ENCODE results near the gene PCK1. TPM values are rescaled to one million over a fixed set of nuclear protein-coding genes. Genes with fewer than 3 reads are reported as not detected.

Gene PCK1
- total RNA-seq, 1 experiment from 2014 or later = not detected

DNA sequence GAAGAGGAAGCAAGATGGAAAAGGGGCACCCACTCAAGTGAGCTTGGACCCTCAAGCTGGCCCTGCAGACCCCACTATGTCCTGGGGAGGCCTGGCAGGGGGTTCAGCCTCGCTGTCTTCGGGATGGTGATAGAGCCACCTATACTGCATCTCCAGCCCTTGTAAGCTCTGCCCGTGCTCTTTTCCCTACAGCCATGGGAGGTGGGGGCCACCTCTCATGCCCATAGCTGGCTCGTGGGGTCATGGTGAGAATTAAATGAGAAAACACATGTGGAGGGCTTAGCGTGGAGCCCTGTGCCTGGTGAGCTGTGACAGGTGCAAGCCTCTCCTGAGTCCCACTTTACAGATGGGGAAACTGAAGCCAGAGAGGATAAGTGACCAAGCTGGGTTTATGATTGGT is 27.7 kb downstream of the PCK1 start:
- DNase-seq (no peak), ATAC-seq (no peak)
- TF ChIP-seq EZH2 (IDR thresholded peaks at IDR 0.05; ENCODE audit: low read length, unreplicated experiment) = no peak
- TF ChIP-seq, protein P1, sequence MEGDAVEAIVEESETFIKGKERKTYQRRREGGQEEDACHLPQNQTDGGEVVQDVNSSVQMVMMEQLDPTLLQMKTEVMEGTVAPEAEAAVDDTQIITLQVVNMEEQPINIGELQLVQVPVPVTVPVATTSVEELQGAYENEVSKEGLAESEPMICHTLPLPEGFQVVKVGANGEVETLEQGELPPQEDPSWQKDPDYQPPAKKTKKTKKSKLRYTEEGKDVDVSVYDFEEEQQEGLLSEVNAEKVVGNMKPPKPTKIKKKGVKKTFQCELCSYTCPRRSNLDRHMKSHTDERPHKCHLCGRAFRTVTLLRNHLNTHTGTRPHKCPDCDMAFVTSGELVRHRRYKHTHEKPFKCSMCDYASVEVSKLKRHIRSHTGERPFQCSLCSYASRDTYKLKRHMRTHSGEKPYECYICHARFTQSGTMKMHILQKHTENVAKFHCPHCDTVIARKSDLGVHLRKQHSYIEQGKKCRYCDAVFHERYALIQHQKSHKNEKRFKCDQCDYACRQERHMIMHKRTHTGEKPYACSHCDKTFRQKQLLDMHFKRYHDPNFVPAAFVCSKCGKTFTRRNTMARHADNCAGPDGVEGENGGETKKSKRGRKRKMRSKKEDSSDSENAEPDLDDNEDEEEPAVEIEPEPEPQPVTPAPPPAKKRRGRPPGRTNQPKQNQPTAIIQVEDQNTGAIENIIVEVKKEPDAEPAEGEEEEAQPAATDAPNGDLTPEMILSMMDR (conservative IDR thresholded peaks at IDR 0.05; ENCODE audit: low read depth, low read length) = no peak
- TF ChIP-seq EZH2phosphoT487 (IDR thresholded peaks at IDR 0.05; ENCODE audit: borderline replicate concordance, low read length) = no peak
- CTCF ChIA-PET = no interaction called here
- Histone ChIP-seq H4K20me1 (ENCODE audit: low read length) (no peaks in the 10 kb centered on the region), H2AFZ (ENCODE audit: low read length) (no peak overlapping the region), H3K27ac (ENCODE audit: low read length) (no peak overlapping the region), H3K9ac (ENCODE audit: low read length) (no peak overlapping the region), H3K4me2 (ENCODE audit: low read length) (no peak overlapping the region), H3K9me3 (ENCODE audit: low read length) (no peaks in the 10 kb centered on the region), H3K4me3 (ENCODE audit: low read length) (no peak overlapping the region), H3K36me3 (ENCODE audit: low read depth, low read length) (no peaks in the 10 kb centered on the region), H3K9me2 (replicated peaks; ENCODE audit: low read length) (no peaks in the 10 kb centered on the region), H3F3A (ENCODE audit: low read length, unreplicated experiment) (no peaks in the 10 kb centered on the region), H3K79me2 (ENCODE audit: low read length) (no peaks in the 10 kb centered on the region), H3K27me3 (ENCODE audit: low read length) (peaks cover 30% of the 10 kb centered on the region), H3K4me1 (ENCODE audit: insufficient read depth, low read length) (no peaks in the 10 kb centered on the region)
- POLR2A ChIA-PET (ENCODE audit: unreplicated experiment) = no interaction called here
- no TSS peak for BruUV-seq (replicated peaks)
- intact Hi-C loops (cut with micrococcal nuclease) = no loop called here

DNA sequence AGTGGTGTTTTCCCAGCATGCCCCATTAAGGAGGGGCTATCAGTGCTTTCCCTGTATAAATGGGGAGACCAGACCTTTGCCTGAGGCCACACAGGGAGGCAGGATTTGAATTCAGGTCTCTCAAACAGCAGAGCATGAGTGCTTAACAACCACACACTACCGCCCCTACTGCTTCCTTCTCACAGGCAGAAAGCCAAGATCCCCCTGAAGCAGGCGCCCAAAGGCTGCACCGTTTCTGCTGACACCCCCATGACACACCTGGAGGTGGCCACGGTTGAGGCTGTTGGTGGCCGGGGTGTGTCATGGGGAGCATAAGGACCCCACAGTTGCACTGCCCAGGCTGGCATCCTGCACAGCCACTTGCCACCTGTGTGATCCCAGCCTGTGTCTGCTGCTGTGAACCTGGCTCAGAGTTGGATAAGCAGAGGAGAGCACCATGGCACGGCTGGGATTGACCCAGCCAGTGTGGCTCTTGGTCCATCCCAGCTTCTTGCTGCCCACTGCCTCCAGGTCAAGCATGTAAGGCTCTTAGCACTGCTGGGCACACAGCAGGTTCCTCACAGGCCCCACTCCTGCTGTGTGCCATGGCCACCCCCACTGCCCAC is 28.3 kb downstream of the PCK1 start:
- Histone ChIP-seq H3F3A (ENCODE audit: low read length, unreplicated experiment) (no peaks in the 10 kb centered on the region), H3K4me3 (ENCODE audit: low read length) (no peak overlapping the region), H3K4me2 (ENCODE audit: low read length) (no peak overlapping the region), H2AFZ (ENCODE audit: low read length) (no peak overlapping the region), H3K9ac (ENCODE audit: low read length) (no peak overlapping the region), H3K27ac (ENCODE audit: low read length) (no peak overlapping the region), H3K27me3 (ENCODE audit: low read length) (peaks cover 24% of the 10 kb centered on the region), H3K4me1 (ENCODE audit: insufficient read depth, low read length) (no peaks in the 10 kb centered on the region), H3K9me3 (ENCODE audit: low read length) (no peaks in the 10 kb centered on the region), H3K9me2 (replicated peaks; ENCODE audit: low read length) (no peaks in the 10 kb centered on the region), H4K20me1 (ENCODE audit: low read length) (no peaks in the 10 kb centered on the region), H3K79me2 (ENCODE audit: low read length) (no peaks in the 10 kb centered on the region), H3K36me3 (ENCODE audit: low read depth, low read length) (no peaks in the 10 kb centered on the region)
- intact Hi-C loops (cut with micrococcal nuclease) = no loop called here
- no peak for TF ChIP-seq EZH2 (IDR thresholded peaks at IDR 0.05; ENCODE audit: low read length, unreplicated experiment)
- TF ChIP-seq, protein P1 (conservative IDR thresholded peaks at IDR 0.05; ENCODE audit: low read depth, low read length) = no peak
- no peak for DNase-seq
- POLR2A ChIA-PET (ENCODE audit: unreplicated experiment) = no interaction called here
- ATAC-seq = no peak
- BruUV-seq (replicated peaks) = no TSS peak
- CTCF ChIA-PET = no interaction called here

DNA sequence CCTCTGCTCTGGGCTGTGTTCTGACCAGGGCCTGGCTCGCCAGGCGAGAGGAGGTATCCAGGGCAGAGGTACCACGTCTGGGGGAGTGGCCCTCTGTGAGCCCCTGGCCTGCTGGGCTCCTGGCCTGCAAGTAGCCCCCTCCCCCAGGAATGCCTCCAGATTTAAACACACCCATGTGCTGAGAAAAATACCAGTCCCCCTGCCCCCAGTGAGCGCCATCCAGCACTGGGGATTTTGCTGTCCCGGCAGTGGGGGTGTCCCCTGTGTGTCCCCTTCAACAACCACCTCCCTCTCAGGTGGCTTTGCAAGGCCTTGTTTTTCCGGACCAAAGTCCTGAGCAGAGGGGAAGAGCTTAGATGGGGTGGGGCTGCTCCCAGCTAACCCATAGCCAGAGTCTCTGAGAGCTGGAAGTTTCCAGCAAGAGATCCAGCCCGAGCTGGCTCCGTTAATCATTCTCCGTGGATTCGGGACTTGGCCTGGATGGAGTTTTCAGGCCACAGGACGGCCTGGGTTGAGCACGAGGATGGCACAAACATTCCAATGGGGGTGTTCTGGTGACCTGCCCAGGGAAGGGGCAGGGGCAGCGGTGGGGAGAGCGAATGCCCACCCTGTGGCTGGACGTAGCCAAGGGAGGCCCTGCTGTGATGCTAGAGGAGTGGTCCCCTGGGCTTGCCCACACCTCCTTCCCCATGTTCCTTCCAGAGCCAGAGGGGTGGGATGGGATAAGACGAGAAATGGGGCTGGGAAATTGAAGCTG is 29.0 kb downstream of the PCK1 start:
- CTCF ChIA-PET = no interaction called here
- no peaks in the 10 kb centered on the region for H4K20me1 ChIP-seq (ENCODE audit: low read length)
- intact Hi-C loops (cut with micrococcal nuclease) = loop anchor here (5.0 kb wide), 1 partner anchor 208 kb away; no protein-coding TSS in a partner anchor
- no peaks in the 10 kb centered on the region for H3K36me3 ChIP-seq (ENCODE audit: low read depth, low read length)
- peaks cover 4% of the 10 kb centered on the region; the same call in 1 of the 2 replicates for H3K4me1 ChIP-seq (ENCODE audit: insufficient read depth, low read length)
- H3F3A ChIP-seq (ENCODE audit: low read length, unreplicated experiment) = no peaks in the 10 kb centered on the region
- peaks cover 17% of the 10 kb centered on the region; the same call in 1 of the 2 replicates for H3K27me3 ChIP-seq (ENCODE audit: low read length)
- BruUV-seq (replicated peaks) = no TSS peak
- TF ChIP-seq, protein P1 (conservative IDR thresholded peaks at IDR 0.05; ENCODE audit: low read depth, low read length) = no peak
- TF ChIP-seq EZH2phosphoT487 (IDR thresholded peaks at IDR 0.05; ENCODE audit: borderline replicate concordance, low read length) (no peak), EZH2 (IDR thresholded peaks at IDR 0.05; ENCODE audit: low read length, unreplicated experiment) (no peak)
- H3K9ac ChIP-seq (ENCODE audit: low read length) = no peak overlapping the region
- no peaks in the 10 kb centered on the region for H3K9me2 ChIP-seq (replicated peaks; ENCODE audit: low read length)
- POLR2A ChIA-PET (ENCODE audit: unreplicated experiment) = no interaction called here
- H3K79me2 ChIP-seq (ENCODE audit: low read length) = no peaks in the 10 kb centered on the region
- no peak overlapping the region for H3K27ac ChIP-seq (ENCODE audit: low read length)
- H3K4me2 ChIP-seq (ENCODE audit: low read length) = no peak overlapping the region
- ATAC-seq (no peak), DNase-seq (no peak)
- H3K9me3 ChIP-seq (ENCODE audit: low read length) = no peaks in the 10 kb centered on the region
- no peak overlapping the region for H2AFZ ChIP-seq (ENCODE audit: low read length)
- no peak overlapping the region for H3K4me3 ChIP-seq (ENCODE audit: low read length)
